Hematopoietic multipotent progenitor cell treated with erythropoietin and hydrocortisone succinate and interleukin-3 and kit ligand, for 8 days (in vitro differentiated cells): Measurements from ENCODE around the gene FAM210A.
A peak's percentile ranks its signal among the peaks of the same experiment; 100 is the strongest.
"Not testable (repeated sequence)": the region's sequence is repeated elsewhere in the genome, so short reads cannot be mapped to it uniquely, and the experiment has no call there.

Experiments
- DNase-seq: peaks from one replicate; pipeline ENCODE4 v3.0.0-alpha.2; 2015

Gene FAM210A, protein sequence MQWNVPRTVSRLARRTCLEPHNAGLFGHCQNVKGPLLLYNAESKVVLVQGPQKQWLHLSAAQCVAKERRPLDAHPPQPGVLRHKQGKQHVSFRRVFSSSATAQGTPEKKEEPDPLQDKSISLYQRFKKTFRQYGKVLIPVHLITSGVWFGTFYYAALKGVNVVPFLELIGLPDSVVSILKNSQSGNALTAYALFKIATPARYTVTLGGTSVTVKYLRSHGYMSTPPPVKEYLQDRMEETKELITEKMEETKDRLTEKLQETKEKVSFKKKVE

DNA sequence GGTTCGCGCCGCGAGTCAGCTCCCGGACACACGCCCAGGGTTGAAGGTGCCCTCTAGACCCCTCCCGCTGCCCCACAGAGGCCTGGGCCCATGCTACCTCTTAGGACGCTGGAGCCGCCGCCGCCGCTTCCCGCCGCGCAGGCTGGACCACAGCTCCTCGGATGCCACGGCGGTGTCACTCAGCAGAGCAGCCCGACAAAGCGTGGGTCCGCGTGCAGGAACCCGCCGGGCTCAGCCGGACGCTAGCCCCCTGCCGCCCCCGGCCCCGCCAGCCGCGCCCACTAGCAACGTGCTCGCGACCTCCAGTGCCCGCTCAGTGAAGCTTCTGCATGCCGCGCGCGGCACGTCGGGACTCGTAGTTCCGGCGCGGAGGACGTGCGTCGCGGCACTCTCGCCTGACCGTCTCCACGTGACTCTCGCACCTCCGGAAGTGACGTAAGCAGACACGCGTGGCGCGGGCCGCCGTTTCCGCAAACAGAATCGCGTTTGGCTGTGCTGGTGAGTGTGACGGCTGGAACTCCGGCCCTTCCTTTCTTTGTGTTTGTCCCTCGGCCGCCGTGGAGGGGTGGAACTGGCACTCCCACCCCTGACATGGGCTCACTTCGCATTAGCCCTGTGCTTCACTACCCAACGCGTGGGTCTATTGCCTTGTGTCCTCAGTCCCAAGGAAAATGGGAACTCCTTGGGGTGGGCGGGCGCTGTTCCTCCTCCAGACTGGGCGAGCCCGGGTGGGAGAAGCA is at the start of gene FAM210A, which contains the start of gene RNMT:
TSS of gene FAM210A (minus strand) at position 327 of the 740 bp plus-strand sequence. CDS start 44,481 bp downstream, outside the sequence.
TSS of gene RNMT (plus strand) at position 442 of the 740 bp plus-strand sequence. CDS start 4,845 bp downstream, outside the sequence.
- peak; percentile 95 for DNase-seq

- DNase-seq, result no peak
Observed at GRCh38 chr18:13775058-13775457, 48.7 kb upstream of the FAM210A start.

DNA sequence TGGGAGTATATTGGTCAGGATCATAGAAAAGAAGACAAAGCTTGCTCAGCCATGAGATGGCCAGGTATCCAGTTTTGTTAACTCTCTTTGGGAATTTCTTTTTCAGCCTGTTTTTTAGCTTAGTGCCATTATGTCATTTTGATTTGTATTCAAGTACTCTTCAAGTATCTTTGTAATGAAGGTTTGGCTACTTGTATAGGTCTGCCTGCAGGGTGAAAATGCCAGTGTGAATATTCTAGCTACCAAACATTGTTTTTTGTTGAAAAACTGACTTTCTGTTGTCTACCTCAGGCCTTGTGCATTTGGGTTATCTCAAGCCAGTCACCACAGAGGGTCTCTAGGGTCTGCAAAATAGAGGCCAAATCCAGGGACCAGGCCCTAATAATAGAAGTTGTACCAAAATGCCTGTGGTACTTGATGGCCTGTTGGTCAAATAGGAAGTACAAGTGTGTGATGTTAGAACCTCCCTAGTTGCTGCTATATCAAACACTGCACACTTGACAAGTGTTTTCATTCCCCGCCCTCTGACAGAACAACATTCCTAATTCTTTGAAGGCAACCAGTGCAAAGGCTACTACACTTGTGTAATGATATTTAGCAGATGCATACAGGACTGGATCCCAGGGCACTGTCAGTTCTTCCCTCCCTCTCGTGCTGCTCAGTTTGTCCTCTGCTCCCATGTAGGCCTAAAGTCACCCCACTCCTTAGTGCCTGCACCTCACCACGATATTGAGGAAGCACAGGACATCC is 36.5 kb upstream of the FAM210A start:
- DNase-seq, result no peak

DNA sequence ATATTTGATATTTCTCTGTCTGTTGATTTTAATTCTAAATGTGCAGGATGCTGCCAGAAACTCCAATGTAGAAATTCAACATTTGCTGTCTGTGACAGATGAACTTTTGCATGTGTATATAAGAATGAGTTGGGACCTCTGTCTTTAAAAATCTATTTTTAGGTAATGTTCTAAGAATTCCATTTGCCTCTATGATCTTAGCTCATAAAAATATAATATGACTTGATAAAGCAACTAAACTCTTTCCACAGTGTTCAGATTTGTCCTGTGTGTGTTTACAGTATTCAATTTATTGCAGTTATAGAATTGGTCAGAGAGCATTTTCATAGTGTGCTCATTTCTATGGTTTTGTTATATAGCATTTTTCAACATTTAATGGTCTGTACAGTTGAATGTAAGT is 33.7 kb upstream of the FAM210A start:
- DNase-seq, result no peak

DNA sequence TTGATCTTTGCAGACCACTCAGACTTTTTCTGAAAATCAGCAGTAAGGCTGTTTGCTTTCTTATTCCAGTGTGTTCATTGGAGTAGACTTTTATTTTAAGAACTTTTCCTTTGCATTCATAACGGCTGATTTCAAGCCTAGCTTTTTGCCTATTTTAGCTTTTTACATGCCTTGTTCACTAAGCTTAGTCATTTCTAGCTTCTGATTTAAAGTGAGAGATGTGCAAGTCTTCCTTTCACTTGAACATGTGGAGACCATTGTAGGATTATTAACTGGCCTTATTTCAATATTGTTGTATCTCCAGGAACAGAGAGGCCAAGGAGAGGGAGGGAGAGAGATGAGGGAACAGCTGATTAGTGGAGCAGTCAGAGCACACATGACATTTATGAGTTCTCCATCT is 32.3 kb upstream of the FAM210A start:
- DNase-seq, result no peak

- DNase-seq, result no peak
Observed at GRCh38 chr18:13756671-13757070, 30.3 kb upstream of the FAM210A start.

DNA sequence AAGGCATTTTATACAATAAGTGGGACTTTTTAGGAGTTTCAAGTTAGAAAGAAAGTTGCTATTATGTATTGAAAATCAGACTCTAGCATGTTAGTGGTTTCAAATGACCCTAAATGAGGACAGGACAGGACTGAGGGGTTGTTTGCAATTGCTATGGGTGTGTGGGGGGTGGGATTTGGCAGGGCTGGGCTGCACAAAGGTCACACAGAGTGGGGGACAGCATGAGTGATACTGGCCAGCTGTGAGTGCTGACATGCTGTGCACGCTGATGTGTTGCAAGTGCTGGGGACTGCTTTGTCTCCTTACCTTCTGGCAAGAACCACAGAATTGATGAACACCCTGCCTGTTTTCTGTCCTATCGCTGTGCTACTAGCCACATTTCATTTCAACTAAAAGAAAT is 29.9 kb upstream of the FAM210A start:
- no peak for DNase-seq

- DNase-seq, result not testable (repeated sequence)
Observed at GRCh38 chr18:13751599-13751998, 25.2 kb upstream of the FAM210A start.

GRCh38 chr18:13746633-13747032 is 20.3 kb upstream of the FAM210A start:
- no peak for DNase-seq

GRCh38 chr18:13745696-13746095 is 19.3 kb upstream of the FAM210A start:
- DNase-seq, result no peak

- no peak for DNase-seq
Observed at GRCh38 chr18:13735681-13736080, 9.3 kb upstream of the FAM210A start.

DNA sequence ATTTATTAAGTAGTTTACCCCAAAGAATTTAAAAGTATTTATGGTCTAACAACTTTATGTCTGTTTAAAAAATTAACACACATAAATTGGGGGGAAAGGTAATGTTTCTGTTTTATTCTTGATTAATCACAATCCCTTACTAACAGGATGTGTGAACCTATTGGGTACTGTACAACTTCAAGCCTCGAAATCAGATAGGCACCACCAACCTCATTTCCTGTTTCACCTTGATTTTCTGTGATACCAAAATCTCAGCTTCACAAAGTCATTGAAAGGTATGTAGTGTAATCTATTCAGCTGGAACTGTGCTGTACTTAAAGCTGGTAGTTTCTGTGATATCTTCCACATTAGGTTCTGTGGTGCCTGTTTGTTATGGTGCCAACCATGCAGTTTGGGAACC is 4.1 kb upstream of the FAM210A start:
- DNase-seq, result no peak

GRCh38 chr18:13726972-13727331 is 594 bp upstream of the FAM210A start:
- peak; percentile 42 for DNase-seq

GRCh38 chr18:13725566-13726231 is 659 bp downstream of the FAM210A start:
- DNase-seq, result peak; percentile 35

DNA sequence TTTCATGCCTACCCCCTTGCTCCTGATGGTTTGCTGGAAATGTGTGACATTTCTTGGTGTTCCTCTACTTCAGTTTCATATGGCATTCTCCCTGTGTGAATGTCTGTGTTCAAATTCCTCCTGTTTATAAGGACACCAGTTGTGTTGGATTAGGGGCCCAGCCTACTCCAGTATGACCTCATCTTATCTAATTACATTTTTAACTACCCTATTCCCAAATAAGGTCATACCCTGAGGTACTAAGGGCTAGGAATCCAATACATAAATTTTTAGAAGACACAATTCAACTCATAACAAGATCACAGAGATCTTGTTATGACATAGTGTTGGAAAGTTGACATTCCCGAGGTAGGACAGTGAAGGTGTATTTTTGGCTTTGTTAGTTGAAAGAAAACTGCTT is 5.5 kb downstream of the FAM210A start:
- DNase-seq, result no peak

GRCh38 chr18:13720123-13720522 is 6.2 kb downstream of the FAM210A start:
- no peak for DNase-seq

DNA sequence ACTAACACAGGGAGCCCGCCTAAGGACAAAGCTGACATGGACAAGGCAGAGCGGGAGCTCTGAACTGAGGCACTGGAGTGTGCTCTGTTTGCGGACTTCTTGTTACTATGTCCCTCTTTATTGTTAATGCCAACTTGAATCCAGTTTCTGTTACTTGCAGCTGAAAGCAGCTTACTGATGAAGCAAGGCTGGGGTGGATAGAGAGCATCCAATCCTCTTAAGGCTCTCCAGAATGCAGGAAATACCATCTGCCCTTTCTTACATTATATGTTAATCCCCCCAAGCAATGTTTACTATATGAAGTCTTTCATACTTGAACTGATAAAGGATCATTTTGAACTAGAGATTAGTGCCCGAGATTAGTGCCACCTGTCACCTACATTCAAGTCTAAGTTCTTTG is 9.4 kb downstream of the FAM210A start:
- DNase-seq, result no peak

DNA sequence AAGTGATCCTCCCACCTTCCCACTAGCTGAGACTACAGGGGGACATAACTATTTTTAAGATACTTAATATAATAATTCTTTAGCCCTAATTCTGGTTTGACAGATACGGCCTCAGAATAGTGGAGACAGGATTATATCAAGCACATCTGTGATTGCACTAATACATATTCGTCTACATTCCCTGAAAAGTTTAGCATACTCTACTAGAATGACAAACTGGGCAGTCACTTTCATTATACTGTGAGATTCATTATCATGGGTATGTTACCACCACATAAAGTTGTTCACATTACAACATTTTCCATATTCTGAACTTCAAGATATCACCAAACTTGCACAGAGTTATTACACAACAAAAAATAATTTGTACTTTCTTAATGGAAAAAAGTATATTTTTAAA is 11.0 kb downstream of the FAM210A start:
- DNase-seq, result no peak

DNA sequence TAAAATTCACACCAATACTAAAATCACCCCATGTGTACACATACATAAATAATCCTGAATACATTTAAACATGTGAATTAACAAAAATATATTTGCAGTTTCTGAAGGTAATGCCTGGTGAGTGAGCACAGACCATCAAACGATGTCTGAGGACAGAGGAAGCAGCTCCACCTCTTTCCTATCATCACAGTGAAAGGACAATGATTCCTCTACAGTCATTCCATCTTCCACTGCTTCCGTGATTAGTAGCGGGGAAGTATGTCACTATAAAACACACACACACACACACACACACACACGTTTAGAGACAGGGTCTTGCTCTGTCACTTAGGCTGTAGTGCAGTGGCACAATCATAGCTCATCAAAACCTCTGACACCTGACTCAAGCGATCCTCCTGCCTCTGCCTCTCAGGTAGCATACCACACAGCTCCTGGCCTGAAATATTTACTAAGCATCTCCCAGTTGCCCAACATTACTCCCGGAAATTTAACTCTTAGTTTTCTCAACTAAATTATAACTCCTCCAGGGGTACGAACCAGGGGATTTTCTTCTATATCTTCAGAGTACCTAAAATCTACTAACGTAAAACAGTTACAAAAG is 12.8 kb downstream of the FAM210A start:
- DNase-seq, result no peak

DNA sequence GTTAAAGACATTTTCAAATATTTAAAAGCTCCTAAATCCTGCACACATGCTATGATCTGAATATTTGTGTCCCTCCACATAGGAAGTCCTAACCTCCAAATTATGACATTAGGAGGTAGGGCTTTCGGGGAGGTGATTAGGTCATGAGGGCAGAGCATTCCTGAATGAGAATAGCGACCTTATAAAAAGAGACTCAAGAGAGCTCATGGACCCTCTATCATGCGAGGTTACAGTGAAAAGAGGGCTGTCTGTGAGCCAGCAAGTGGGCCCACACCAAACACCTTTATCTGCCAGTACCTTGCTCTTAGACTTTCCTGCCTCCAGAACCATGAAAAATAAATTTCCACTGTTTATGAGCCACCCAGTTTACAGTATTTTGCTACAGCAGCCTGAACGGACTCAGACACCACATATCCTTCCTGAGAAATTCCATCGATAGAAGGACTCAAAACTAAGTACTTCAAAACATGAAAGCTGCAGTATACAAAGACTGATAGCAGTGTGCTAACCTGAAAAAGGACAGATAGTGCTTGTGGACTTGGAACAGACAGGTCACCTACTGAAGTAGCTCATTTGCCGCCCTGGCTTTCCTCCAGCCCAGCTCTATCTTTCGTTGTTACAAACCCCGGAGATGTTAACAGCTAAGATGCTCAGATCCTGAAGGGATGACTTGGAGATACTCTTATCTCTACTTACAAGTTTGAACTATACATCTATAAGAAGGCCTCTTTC is 13.8 kb downstream of the FAM210A start:
- DNase-seq, result no peak

- no peak for DNase-seq
Observed at GRCh38 chr18:13710414-13710831, 15.9 kb downstream of the FAM210A start.

GRCh38 chr18:13703899-13704298 is 22.5 kb downstream of the FAM210A start:
- DNase-seq, result peak; percentile 32
